GM18505 (cell line): ENCODE results near the gene MAP1LC3A.
A peak's percentile ranks its signal among the peaks of the same experiment; 100 is the strongest.

Experiments used
- ATAC-seq: cut with Tn5 transposase; IDR thresholded peaks from one replicate; pipeline ENCODE4 v1.9.1; 2021; ENCODE audit not compliant: unreplicated experiment
- POLR2A ChIP-seq: IDR thresholded peaks from 4 replicates; pipeline ENCODE4 v1.6.1; 2011; ENCODE audit warnings: borderline replicate concordance; ENCODE audit not compliant: insufficient read depth, insufficient read length; ENCODE audit errors: extremely low read depth

The MAP1LC3A gene

GRCh38 chr20:34571753-34572152 is 13.2 kb downstream of the MAP1LC3A start:
- TF ChIP-seq POLR2A = no peak

GRCh38 chr20:34573541-34574300 is 15.2 kb downstream of the MAP1LC3A start:
- no peak for ATAC-seq
- TF ChIP-seq POLR2A = no peak

More at GRCh38 chr20:34571753-34572152, 13.2 kb downstream of the MAP1LC3A start:
- no peak for ATAC-seq

- TF ChIP-seq POLR2A = no peak
- ATAC-seq = no peak
Observed at GRCh38 chr20:34574426-34574825, 15.9 kb downstream of the MAP1LC3A start.

GRCh38 chr20:34574861-34575260 is 16.3 kb downstream of the MAP1LC3A start:
- no peak for TF ChIP-seq POLR2A
- ATAC-seq = no peak

- TF ChIP-seq POLR2A = no peak
- no peak for ATAC-seq
Observed at GRCh38 chr20:34575271-34575670, 16.8 kb downstream of the MAP1LC3A start.

GRCh38 chr20:34575756-34576155 is 17.2 kb downstream of the MAP1LC3A start:
- ATAC-seq = no peak
- no peak for TF ChIP-seq POLR2A

- no peak for TF ChIP-seq POLR2A
- ATAC-seq = no peak
Observed at GRCh38 chr20:34577061-34577460, 18.5 kb downstream of the MAP1LC3A start.

GRCh38 chr20:34578025-34578424 is 19.5 kb downstream of the MAP1LC3A start:
- TF ChIP-seq POLR2A = no peak
- no peak for ATAC-seq

- TF ChIP-seq POLR2A = no peak
- no peak for ATAC-seq
Observed at GRCh38 chr20:34578521-34578920, 20.0 kb downstream of the MAP1LC3A start.

- ATAC-seq = no peak
- no peak for TF ChIP-seq POLR2A
Observed at GRCh38 chr20:34579191-34579978, 20.9 kb downstream of the MAP1LC3A start.

- ATAC-seq = peak; percentile 54
- no peak for TF ChIP-seq POLR2A
Observed at GRCh38 chr20:34579979-34580940, 21.7 kb downstream of the MAP1LC3A start.

GRCh38 chr20:34581341-34582184 is 23.0 kb downstream of the MAP1LC3A start:
- ATAC-seq = no peak
- TF ChIP-seq POLR2A = no peak
